Activated effector memory CD4-positive, alpha-beta T cell treated with Interleukin-2 at 50 U/mL for 16 hours (primary cell): ENCODE results near the gene CDY2B.
"Not testable (repeated sequence)": the region's sequence is repeated elsewhere in the genome, so short reads cannot be mapped to it uniquely, and the experiment has no call there.

Experiments used
- DNase-seq: peaks from one replicate; pipeline ENCODE4 v3.0.0-alpha.2; 2020

CDY2B gene, protein sequence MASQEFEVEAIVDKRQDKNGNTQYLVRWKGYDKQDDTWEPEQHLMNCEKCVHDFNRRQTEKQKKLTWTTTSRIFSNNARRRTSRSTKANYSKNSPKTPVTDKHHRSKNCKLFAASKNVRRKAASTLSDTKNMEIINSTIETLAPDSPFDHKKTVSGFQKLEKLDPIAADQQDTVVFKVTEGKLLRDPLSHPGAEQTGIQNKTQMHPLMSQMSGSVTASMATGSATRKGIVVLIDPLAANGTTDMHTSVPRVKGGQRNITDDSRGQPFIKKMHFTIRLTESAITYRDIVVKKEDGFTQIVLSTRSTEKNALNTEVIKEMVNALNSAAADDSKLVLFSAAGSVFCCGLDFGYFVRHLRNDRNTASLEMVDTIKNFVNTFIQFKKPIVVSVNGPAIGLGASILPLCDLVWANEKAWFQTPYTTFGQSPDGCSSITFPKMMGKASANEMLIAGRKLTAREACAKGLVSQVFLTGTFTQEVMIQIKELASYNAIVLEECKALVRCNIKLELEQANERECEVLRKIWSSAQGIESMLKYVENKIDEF

DNA sequence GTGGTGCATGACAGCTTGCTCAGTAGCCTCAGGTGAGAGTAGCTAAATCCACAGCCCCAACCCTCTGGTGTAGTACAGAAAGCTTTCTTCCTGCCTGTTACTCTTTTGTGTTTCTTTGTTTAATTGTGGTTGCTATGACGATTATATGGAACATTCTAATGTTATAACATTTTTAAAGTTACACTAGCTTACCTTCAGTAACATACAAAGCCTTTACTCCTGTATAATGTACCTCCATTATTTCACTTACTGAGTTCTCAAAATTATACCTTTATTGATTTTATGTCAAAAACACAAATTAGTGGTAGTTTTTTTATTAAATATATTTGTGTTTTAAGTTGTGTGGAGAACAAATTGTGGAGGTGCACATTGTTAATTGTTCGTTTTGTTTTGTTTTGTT, at the start of gene CDY2B:
TSS of gene CDY2B (minus strand) at position 101 of the 400 bp plus-strand sequence. CDS start 328 bp downstream, outside the sequence.
- not testable (repeated sequence) for DNase-seq

DNA sequence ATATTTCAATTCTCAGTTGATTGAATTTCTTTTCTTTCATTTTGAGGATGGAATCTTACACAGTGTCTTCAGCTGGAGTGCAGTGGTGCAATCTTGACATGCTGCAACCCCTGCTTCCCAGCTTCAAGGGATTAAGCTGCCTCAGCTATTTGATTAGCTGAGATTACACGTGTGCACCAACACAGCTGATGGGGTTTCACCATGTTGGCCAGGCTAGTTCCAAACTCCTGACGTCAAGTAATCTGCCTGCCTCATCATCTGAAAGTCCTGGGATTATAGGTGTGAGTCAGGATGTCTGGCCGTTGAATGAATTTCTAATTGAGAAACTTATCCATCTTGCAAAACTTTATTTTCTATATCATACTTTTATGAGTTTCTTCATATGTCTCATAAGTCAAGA, 28.0 kb upstream of the CDY2B start:
- DNase-seq = not testable (repeated sequence)

DNA sequence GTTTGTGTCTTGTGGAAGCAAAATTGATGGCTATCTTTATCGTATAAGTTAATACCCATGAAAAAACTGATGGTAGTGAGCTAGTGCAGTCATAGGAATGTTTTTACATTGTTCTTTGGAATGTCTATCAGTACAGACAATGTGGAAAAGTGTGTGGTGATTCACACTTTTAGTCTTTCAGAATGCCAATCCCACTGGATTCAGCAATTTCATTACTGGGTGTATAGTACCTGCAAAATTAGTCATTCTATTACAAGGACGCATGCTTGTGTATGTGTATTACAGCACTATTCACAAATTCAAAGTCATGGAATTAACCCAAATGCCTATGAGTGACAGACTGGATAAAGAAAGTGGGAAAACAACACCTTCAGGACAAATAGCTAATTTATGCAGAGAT, 27.3 kb upstream of the CDY2B start:
- DNase-seq = not testable (repeated sequence)

DNA sequence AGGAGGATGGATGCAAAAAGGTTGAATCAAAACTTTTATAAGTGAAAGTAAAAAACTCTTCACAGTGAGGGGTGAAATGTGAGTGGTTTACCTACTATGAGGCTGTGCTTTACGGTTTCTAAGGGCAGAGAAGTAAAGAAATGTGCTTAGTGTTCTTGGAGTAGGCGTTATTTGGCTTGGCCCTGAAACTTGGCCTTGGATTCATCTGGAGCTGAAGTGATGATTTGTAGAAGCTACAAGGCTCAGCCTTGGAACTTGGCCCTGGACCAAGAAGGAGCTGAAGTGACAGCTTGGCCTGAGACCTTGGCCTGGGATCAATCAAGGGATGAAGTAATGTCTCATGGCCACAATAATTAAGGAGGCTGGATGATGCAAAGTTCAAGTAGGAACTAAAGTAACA, 1.7 kb upstream of the CDY2B start:
- not testable (repeated sequence) for DNase-seq

DNA sequence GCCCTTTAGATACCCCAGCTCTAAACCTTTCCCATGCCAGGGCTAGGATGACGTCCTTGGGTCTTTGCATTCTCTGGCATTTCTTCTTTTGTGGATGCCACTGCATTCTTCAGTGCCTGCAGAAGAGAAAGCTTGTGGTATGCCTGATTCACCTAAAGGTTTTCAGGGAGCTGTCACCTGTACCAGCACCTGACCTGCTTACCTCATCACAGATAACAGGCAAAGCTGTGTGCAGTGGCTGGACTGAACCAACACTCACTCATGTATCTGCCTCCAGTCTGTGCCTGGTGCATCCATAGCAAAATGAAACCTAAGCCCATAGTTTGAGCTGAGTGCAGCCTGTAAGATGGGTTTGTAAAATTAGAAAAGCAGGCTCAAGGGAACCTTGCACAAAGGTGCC, 3.3 kb downstream of the CDY2B start:
- not testable (repeated sequence) for DNase-seq

DNA sequence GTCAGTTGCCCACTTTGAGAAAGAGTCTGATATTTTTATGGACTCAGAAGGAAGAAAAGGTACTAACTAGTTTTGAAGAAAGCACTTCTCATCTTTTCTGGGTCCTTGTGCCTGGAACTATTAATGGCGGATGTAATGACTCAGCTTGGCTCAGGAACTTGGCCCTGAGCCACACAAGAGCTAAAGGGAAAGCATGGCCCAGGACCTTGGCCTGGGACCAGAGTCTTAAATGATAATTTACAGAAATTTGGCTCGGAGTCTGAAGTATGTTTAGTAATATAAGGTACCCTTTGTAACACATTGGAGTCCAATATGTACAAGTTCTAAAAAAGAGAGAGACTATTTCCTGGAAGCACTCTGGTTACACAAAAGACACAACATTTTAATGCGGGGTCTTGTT, 4.6 kb downstream of the CDY2B start:
- not testable (repeated sequence) for DNase-seq

DNA sequence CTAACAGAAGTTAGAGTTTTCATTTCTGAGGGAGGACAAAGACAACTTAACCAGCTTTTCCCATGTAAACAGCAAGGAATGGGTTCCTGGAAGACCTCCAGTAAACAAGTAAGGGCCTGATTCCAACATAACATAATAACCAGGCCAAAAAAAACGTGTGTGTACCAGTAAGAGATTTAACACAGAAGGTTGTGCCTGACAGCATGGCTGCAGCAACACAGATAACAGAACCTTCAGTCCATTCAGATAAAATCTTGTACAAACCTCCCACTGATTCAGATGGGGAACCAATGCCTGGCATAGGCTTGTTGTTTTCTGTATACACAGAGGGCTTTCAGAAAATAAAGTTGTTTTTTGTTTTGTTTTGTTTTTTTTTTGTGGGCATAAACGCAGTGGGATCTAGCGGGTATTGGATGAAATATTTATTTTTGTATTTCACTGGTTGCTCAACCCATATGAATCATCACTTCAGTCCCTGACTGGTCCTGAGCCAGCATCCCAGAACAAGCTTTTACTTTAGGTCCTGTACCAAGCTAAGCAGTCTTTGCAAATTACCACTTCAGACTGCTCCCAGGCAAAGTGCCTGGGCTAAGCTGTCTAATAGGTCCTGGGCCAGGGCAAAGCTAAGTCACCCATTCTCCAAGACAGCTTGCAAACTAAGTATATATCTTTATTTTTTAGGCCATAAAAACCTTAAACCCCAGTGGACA, 8.7 kb downstream of the CDY2B start:
- DNase-seq = not testable (repeated sequence)

DNA sequence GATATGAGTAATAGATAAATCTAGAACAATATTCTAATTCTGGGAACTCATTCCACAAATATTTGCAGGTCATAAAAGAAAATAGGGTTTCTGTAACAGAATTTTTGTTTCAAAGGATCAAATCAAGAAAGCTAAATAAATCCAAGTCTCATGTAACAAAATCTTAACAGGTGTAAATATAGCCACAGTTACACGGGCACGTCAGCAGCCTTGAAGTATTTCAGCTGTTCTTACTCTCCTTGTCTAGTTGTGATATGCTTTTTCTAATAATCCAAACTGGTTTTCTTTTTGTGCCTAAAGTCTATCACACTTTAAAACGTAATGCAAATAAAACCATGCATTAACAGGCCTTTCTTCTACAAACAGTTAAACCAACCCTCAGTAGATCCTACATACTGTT, 9.3 kb downstream of the CDY2B start:
- not testable (repeated sequence) for DNase-seq

DNA sequence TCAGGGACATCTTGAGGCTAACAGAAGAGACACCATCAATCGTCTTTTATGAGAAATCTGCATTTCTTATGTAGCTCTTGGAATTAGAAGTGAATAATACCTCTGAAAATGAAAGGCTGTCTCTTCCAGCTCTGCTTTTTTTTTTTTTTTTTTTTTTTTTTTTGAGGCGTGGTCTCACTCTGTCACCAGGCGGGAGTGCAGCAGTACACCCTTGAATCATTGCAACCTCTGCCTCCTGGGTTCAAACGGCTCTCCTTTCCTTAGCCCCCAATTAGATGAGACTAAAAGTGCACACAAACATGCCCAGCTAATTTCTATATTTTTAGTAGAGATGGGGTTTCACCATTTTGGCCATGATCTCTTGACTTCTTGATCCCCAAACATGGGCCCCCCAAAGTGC, 12.2 kb downstream of the CDY2B start:
- not testable (repeated sequence) for DNase-seq

DNA sequence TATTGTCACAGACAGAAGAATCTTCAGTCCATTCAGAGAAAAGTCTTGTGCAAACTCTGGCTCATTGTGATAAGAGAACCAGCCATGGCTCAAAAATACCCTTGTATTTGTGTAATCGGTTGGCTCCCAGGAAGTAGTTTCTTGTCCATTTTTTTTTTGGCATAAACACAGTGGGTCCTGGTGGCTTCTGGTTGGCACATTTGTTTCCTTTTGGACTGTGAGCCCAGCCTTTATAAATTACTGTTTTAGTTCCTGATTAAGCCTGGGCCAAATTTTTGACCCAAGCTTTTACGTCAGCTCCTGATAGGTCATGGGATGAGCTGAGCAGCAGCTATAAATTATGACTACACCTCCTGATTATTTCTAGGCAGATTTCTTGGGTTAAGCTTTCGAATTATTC, 19.4 kb downstream of the CDY2B start:
- not testable (repeated sequence) for DNase-seq

DNA sequence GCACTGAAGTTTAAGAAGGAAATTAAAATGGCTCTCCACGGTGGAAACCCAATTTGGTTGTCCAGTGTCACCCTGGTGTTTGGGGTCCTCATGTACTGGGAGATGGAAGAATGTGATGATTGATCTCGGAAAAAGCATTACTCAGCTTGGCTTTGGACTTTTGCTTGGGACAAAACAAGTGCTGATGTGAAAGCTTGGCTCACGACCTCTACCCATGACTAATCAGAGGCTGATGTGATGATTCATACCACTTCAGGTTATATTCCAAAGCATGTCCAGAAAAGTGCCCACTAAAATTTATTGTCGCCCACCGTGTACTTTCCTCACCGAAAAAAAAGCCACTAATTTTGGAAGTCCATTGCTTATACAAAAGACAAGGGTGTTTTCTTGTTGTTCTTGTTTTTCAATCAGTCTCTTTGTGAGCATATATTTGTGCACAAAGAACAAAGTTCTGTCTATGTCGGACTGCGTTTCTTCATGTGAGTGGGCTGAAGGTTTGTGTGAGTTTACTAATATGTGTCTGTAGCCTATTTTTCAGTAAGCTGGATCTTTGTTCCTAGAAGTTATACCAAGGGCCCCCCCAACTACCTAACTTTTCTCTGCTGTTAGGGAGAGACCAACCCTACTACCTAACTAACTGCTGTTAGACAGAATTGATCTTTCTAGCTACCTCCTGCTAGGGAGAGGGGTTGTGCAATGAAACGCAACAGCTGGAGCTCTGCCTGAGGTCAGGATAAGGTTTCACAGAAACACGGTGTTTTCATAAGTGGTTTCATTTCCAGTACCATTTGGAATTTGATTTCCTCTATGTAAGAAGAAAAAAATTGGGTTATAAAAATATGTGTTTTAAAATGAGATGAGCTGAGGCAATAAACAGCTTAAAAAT, 22.8 kb downstream of the CDY2B start:
- not testable (repeated sequence) for DNase-seq

DNA sequence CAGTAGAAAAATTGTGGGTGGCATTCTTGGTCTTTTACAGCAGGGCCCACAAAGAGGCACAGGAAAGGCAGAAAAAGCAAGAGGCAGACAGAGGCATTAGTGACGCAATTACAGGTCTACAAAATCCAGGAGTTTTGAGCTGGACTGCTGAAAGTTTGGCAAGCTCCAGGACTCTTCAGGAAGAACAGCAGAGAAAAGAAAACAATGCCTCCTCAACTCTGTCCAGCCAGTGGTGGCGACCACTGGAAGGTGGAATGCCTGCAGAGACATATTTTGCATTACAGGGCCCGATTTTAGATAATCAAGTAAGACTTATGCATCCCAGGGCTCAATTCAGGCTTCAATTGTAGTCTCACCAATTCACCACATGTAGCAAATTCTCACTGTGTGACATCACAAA, 23.5 kb downstream of the CDY2B start:
- DNase-seq = not testable (repeated sequence)

DNA sequence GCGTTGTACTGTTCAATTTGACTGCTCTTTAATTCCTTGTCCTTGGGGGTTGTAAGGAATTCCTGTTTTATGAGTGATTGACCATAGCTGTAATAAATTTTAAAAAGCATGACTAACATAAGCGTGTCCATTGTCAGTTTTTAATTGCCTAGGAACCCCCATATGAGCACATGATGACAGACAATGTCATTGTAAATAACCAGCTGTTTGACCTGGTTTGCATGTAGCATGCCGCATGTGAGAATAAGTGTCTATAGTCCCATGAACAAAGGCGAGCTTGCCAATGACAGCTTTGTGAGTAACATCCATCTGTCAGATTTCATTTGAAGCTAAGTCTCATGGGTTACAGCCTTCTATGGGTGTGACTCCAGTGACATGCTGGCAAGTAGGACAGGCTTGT, 30.9 kb downstream of the CDY2B start:
- not testable (repeated sequence) for DNase-seq

DNA sequence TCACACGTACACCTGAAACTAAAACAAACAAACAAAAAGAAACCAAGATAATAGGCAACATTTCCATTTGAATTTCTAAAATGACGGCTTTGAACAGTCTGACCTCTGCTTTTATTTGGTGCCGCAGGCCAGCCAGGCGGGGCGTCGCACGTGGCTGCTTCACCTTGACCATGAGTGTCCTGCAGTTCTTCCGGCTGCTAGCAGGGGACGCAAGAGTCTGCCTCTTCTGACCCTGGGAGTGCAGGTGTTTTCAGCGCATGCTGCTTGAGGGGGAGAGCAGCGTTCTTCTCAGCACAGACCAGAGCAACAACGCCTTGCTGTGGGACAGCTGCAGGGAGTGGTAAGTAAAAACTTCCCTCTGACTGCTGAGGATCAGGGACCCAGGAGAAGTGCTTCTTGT, 47.9 kb downstream of the CDY2B start:
- not testable (repeated sequence) for DNase-seq
